Sigmoid colon (tissue), 3 donors: ENCODE data around the gene MYL6B.

Experiments used
- POLR2A ChIP-seq, 2 donors: fragments of 450-650 bp; IDR thresholded peaks; one replicate each; pipeline ENCODE4 v1.6.1; 2016; ENCODE audit warnings: antibody characterized with exemption in 2 of 2, mild to moderate bottlenecking in 2 of 2, moderate library complexity in 2 of 2
- TF ChIP-seq, protein P1 (sequence below), 4 experiments: fragments of 450-650 bp in 3 of 4; fragments of 200-600 bp in 1 of 4; IDR thresholded peaks; one replicate each; pipeline ENCODE4 v1.5.1; 2016 to 2019; ENCODE audit warnings: antibody characterized with exemption in 4 of 4, mild to moderate bottlenecking in 3 of 4, moderate library complexity in 2 of 4

DNA sequence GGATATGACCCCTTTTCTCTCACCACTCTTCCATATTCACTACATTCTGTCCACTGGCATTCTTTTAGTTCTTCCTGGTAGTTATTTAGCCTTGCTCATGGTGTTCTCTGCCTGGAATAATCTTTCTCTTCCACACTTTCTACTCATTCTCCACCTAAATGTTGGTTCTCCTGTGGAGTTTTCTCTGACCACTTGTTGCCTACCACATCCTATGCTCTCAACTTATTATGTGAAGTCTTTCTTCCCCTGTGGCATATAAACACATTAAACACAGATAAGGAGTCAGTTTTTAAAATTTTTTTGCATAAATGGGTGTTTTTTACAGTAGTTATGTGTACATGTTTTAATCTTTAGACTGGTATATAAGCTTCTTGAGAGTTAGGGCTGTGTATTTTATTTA is 40.2 kb downstream of the MYL6B start:
- TF ChIP-seq, protein P1, sequence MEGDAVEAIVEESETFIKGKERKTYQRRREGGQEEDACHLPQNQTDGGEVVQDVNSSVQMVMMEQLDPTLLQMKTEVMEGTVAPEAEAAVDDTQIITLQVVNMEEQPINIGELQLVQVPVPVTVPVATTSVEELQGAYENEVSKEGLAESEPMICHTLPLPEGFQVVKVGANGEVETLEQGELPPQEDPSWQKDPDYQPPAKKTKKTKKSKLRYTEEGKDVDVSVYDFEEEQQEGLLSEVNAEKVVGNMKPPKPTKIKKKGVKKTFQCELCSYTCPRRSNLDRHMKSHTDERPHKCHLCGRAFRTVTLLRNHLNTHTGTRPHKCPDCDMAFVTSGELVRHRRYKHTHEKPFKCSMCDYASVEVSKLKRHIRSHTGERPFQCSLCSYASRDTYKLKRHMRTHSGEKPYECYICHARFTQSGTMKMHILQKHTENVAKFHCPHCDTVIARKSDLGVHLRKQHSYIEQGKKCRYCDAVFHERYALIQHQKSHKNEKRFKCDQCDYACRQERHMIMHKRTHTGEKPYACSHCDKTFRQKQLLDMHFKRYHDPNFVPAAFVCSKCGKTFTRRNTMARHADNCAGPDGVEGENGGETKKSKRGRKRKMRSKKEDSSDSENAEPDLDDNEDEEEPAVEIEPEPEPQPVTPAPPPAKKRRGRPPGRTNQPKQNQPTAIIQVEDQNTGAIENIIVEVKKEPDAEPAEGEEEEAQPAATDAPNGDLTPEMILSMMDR (IDR thresholded peaks at IDR 0.05): no peak
- TF ChIP-seq POLR2A (IDR thresholded peaks at IDR 0.05): no peak
